ENCODE data around the gene RASGRP4.
"Not testable (repeated sequence)": the region's sequence is repeated elsewhere in the genome, so short reads cannot be mapped to it uniquely, and the experiment has no call there.

The RASGRP4 gene

GRCh38 chr19:38445362-38445761 is 19.3 kb upstream of the RASGRP4 start:
- no peak for DNase-seq (ENCODE audit: low spot score)

- no peak for DNase-seq (ENCODE audit: low spot score)
Measured at GRCh38 chr19:38444026-38444425, 18.0 kb upstream of the RASGRP4 start.

- DNase-seq (ENCODE audit: low spot score) = no peak
Measured at GRCh38 chr19:38443458-38443999, 17.5 kb upstream of the RASGRP4 start.

GRCh38 chr19:38442736-38443135 is 16.7 kb upstream of the RASGRP4 start:
- no peak for DNase-seq (ENCODE audit: low spot score)

GRCh38 chr19:38441657-38442348 is 15.8 kb upstream of the RASGRP4 start:
- no peak for DNase-seq (ENCODE audit: low spot score)

- no peak for DNase-seq (ENCODE audit: low spot score)
Measured at GRCh38 chr19:38440592-38440991, 14.6 kb upstream of the RASGRP4 start.

- DNase-seq (ENCODE audit: low spot score) = no peak
Measured at GRCh38 chr19:38437917-38438316, 11.9 kb upstream of the RASGRP4 start.

- DNase-seq (ENCODE audit: low spot score) = no peak
Measured at GRCh38 chr19:38437295-38437694, 11.3 kb upstream of the RASGRP4 start.

GRCh38 chr19:38434549-38435051 is 8.6 kb upstream of the RASGRP4 start:
- no peak for DNase-seq (ENCODE audit: low spot score)

- no peak for DNase-seq (ENCODE audit: low spot score)
Measured at GRCh38 chr19:38433268-38433733, 7.3 kb upstream of the RASGRP4 start, which contains the start of gene RYR1. TSS of gene RYR1 (plus strand) at chr19:38433691. CDS start at chr19:38433830, 139 bp downstream.

GRCh38 chr19:38430931-38431330 is 4.9 kb upstream of the RASGRP4 start:
- DNase-seq (ENCODE audit: low spot score) = no peak

- no peak for DNase-seq (ENCODE audit: low spot score)
Measured at GRCh38 chr19:38429811-38430156, 3.8 kb upstream of the RASGRP4 start.

GRCh38 chr19:38429055-38429810 is 3.2 kb upstream of the RASGRP4 start:
- no peak for DNase-seq (ENCODE audit: low spot score)

- not testable (repeated sequence) for DNase-seq (ENCODE audit: low spot score)
Measured at GRCh38 chr19:38427035-38427677, 1.1 kb upstream of the RASGRP4 start.

- DNase-seq (ENCODE audit: low spot score) = no peak
Measured at GRCh38 chr19:38425222-38425809, 703 bp downstream of the RASGRP4 start.

GRCh38 chr19:38424272-38424671 is 1.7 kb downstream of the RASGRP4 start:
- no peak for DNase-seq (ENCODE audit: low spot score)

- DNase-seq (ENCODE audit: low spot score) = no peak
Measured at GRCh38 chr19:38422438-38422837, 3.6 kb downstream of the RASGRP4 start.

GRCh38 chr19:38421856-38422255 is 4.2 kb downstream of the RASGRP4 start:
- DNase-seq (ENCODE audit: low spot score) = no peak

- DNase-seq (ENCODE audit: low spot score) = no peak
Measured at GRCh38 chr19:38420935-38421334, 5.1 kb downstream of the RASGRP4 start.

- DNase-seq (ENCODE audit: low spot score) = no peak
Measured at GRCh38 chr19:38417544-38418506, 8.2 kb downstream of the RASGRP4 start.

- DNase-seq (ENCODE audit: low spot score) = no peak
Measured at GRCh38 chr19:38417146-38417543, 8.9 kb downstream of the RASGRP4 start.
